Cardiac muscle cell (in vitro differentiated cells and primary cell): ENCODE measurements around the gene OR1A1. TPM values are rescaled to one million over a fixed set of nuclear protein-coding genes. Genes with fewer than 3 reads are reported as not detected.
"Not testable (repeated sequence)": the region's sequence is repeated elsewhere in the genome, so short reads cannot be mapped to it uniquely, and the experiment has no call there.

Source experiments
- DNase-seq, 2 donors: peaks; one replicate each; pipeline versions ENCODE4 v3.0.0 to v3.0.0-alpha.2; 2010 to 2017; ENCODE audit warnings: low read depth in 1 of 2, low spot score in 1 of 2
- H3K27ac ChIP-seq: fragments of 200-600 bp; sonication (generic); 2 replicates; pipeline ENCODE4 v1.5.1; 2016
- H3K27me3 ChIP-seq: fragments of 200-600 bp; sonication (generic); 2 replicates; pipeline ENCODE4 v1.6.0; 2016; ENCODE audit warnings: control low read depth
- H3K36me3 ChIP-seq: fragments of 200-600 bp; sonication (generic); 2 replicates; pipeline ENCODE4 v1.5.1; 2016; ENCODE audit warnings: control low read depth
- H3K4me1 ChIP-seq: fragments of 200-600 bp; sonication (generic); 2 replicates; pipeline ENCODE4 v1.8.1; 2017; ENCODE audit warnings: low read depth, mild to moderate bottlenecking, mixed run types
- H3K4me3 ChIP-seq: fragments of 200-600 bp; sonication (generic); 2 replicates; pipeline ENCODE4 v1.5.1; 2016; ENCODE audit warnings: mild to moderate bottlenecking
- H3K9me3 ChIP-seq: fragments of 200-600 bp; sonication (generic); 2 replicates; pipeline ENCODE4 v1.5.1; 2017; ENCODE audit warnings: low read depth, mild to moderate bottlenecking, control low read depth
- polyA plus RNA-seq: library from polyadenylated mRNA; unstranded; fragments of >200 nt; fragmentation: Nextera tagmentation; extraction: Ambion mirVana; gene quantifications from 2 replicates; pipeline ENCODE4 v1.2.1, GENCODE V29; 2016
- total RNA-seq: library from RNA; depleted of rRNA; stranded (reverse); fragments of >200 nt; gene quantifications from 2 replicates; pipeline ENCODE4 v1.2.3, GENCODE V29; 2016
- TF ChIP-seq, protein P1 (sequence below): IDR thresholded peaks from 2 replicates; pipeline ENCODE4 v1.5.1; 2012; ENCODE audit warnings: low read depth, mild to moderate bottlenecking, low read length

OR1A1 gene
- total and polyA plus RNA-seq, 2 experiments from 2014 or later = not detected

DNA sequence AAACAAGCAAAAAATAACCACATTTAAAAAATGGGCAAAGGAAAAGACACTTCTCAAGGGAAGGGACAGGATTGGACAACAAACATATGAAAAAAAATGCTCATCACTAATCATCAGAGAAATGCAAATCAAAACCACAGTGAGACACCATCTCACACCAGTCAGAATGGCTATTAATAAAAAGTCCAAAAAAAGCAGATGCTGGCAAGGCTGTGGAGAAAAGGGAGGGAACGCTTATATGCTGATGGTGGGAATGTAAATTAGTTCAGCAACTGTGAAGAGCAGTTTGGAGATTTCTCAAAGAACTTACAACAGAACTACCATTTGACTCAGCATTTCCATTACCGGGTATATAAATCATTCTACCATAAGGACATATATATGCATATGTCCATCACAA, 41.5 kb downstream of the OR1A1 start:
- not testable (repeated sequence) for H3K4me1 ChIP-seq, H3K9me3 ChIP-seq, H3K27me3 ChIP-seq, DNase-seq, H3K4me3 ChIP-seq, H3K27ac ChIP-seq, H3K36me3 ChIP-seq

DNA sequence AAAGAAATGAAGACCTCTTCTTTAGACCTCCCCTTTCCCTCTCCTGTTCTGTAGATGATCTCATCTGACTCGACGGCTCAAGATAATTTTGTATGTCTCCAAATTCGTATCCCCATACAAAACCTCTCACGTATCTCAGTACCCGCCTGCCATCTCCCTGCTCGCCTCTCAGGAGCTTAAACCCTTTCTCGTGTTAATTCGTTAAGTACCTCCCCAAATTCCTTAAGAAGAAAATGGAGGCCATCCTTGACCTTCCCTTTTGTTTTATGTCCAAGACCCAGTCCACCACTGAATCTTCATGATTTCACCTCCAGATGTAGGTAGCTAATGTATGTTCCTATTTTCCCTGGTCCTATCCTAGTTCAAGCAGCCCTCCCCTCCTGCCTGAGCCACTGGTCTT, 49.1 kb downstream of the OR1A1 start:
- no peaks in the 10 kb centered on the region for H3K9me3 ChIP-seq
- no peaks in the 10 kb centered on the region for H3K4me1 ChIP-seq
- H3K4me3 ChIP-seq = no peak overlapping the region
- DNase-seq = no peak
- no peaks in the 10 kb centered on the region for H3K36me3 ChIP-seq
- H3K27me3 ChIP-seq = no peaks in the 10 kb centered on the region
- H3K27ac ChIP-seq = no peak overlapping the region
- TF ChIP-seq, protein P1, sequence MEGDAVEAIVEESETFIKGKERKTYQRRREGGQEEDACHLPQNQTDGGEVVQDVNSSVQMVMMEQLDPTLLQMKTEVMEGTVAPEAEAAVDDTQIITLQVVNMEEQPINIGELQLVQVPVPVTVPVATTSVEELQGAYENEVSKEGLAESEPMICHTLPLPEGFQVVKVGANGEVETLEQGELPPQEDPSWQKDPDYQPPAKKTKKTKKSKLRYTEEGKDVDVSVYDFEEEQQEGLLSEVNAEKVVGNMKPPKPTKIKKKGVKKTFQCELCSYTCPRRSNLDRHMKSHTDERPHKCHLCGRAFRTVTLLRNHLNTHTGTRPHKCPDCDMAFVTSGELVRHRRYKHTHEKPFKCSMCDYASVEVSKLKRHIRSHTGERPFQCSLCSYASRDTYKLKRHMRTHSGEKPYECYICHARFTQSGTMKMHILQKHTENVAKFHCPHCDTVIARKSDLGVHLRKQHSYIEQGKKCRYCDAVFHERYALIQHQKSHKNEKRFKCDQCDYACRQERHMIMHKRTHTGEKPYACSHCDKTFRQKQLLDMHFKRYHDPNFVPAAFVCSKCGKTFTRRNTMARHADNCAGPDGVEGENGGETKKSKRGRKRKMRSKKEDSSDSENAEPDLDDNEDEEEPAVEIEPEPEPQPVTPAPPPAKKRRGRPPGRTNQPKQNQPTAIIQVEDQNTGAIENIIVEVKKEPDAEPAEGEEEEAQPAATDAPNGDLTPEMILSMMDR = no peak

DNA sequence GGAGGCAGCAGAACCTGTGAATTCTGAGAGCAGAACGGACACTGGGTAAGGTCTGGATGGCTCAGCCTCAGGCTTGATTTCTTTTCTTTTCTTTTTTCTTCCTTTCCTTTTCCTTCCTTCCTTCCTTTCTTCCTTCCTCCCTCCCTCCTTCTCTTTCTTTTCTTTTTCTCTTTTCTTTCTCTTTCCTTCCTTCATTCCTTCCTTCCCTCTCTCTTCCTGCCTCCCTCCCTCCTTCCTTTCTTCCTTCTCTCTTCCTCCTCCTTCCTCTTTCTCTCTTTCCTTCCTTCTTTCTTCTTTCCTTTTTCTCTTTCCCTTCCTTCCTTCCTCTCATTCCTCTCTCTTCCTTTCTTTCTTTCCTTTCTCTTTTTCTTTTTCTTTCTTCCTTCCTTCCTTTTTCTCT, 52.7 kb downstream of the OR1A1 start:
- Histone ChIP-seq H3K36me3 (no peaks in the 10 kb centered on the region), H3K27me3 (no peaks in the 10 kb centered on the region), H3K4me1 (no peaks in the 10 kb centered on the region), H3K4me3 (no peak overlapping the region), H3K9me3 (no peaks in the 10 kb centered on the region), H3K27ac (no peak overlapping the region)
- TF ChIP-seq, protein P1 = no peak
- no peak for DNase-seq

DNA sequence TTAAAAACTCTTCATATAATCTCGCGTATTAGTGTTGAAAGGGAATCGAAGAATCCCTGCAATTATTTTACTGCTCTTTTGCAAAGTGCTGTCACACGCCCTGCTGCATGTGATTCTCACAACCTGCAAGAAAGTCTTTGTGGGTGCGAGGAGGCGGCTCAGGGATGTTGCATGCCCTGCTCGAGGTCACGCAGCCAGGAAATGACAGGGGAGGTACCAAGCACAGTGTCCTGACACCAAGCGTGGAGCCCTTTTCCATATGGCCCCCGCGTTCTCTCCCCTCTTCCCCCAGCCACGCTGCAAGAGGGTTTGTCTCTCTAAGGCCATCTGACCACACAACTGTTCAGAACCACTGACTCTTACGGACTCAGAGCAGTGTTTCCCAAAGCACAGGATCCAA, 53.1 kb downstream of the OR1A1 start:
- H3K27ac ChIP-seq = no peak overlapping the region
- no peaks in the 10 kb centered on the region for H3K36me3 ChIP-seq
- no peaks in the 10 kb centered on the region for H3K27me3 ChIP-seq
- no peak for DNase-seq
- H3K9me3 ChIP-seq = no peaks in the 10 kb centered on the region
- H3K4me1 ChIP-seq = no peaks in the 10 kb centered on the region
- no peak overlapping the region for H3K4me3 ChIP-seq
- TF ChIP-seq, protein P1 = no peak

Other genes with a start within 250 kb of the OR1A1 start
- not detected in 2 replicates for gene OR1D5, start 144.1 kb upstream of the OR1A1 start, total RNA-seq
- gene OR1D5, start 144.1 kb upstream of the OR1A1 start, polyA plus RNA-seq = not detected in 2 replicates
- not detected in 2 replicates for gene OR1D2, start 103.2 kb upstream of the OR1A1 start, total RNA-seq
- gene OR1D2, start 103.2 kb upstream of the OR1A1 start, polyA plus RNA-seq = not detected in 2 replicates
- gene OR1G1, start 80.1 kb upstream of the OR1A1 start, total RNA-seq = not detected in 2 replicates
- not detected in 2 replicates for gene OR1G1, start 80.1 kb upstream of the OR1A1 start, polyA plus RNA-seq
- not detected in 2 replicates for gene OR1A2, start 10.1 kb upstream of the OR1A1 start, total RNA-seq
- not detected in 2 replicates for gene OR1A2, start 10.1 kb upstream of the OR1A1 start, polyA plus RNA-seq
- not detected in 2 replicates for gene OR3A1, start 90.7 kb downstream of the OR1A1 start, total RNA-seq
- not detected in 2 replicates for gene OR3A1, start 90.7 kb downstream of the OR1A1 start, polyA plus RNA-seq
- not detected in 2 replicates for gene OR3A2, start 178.6 kb downstream of the OR1A1 start, total RNA-seq
- not detected in 2 replicates for gene OR3A2, start 178.6 kb downstream of the OR1A1 start, polyA plus RNA-seq
- not detected in 2 replicates for gene OR1E1, start 190.7 kb downstream of the OR1A1 start, total RNA-seq
- not detected in 2 replicates for gene OR1E1, start 190.7 kb downstream of the OR1A1 start, polyA plus RNA-seq
- gene OR3A3, start 203.7 kb downstream of the OR1A1 start, total RNA-seq = not detected in 2 replicates
- gene OR3A3, start 203.7 kb downstream of the OR1A1 start, polyA plus RNA-seq = not detected in 2 replicates
- not detected in 2 replicates for gene OR1E2, start 226.2 kb downstream of the OR1A1 start, total RNA-seq
- 0.19 TPM in 1 of 2 replicates, not detected in the other for gene OR1E2, start 226.2 kb downstream of the OR1A1 start, polyA plus RNA-seq